Measurements from ENCODE around the gene SNX21.
"Not testable (repeated sequence)": the region's sequence is repeated elsewhere in the genome, so short reads cannot be mapped to it uniquely, and the experiment has no call there.

Gene SNX21, protein sequence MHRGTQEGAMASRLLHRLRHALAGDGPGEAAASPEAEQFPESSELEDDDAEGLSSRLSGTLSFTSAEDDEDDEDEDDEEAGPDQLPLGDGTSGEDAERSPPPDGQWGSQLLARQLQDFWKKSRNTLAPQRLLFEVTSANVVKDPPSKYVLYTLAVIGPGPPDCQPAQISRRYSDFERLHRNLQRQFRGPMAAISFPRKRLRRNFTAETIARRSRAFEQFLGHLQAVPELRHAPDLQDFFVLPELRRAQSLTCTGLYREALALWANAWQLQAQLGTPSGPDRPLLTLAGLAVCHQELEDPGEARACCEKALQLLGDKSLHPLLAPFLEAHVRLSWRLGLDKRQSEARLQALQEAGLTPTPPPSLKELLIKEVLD
- 2.6 reads per million, percentile 8 among the genes with 10 or more reads in this experiment for total RNA-seq

- no peak for DNase-seq
Measured at GRCh38 chr20:45833030-45833882, at the start of gene SNX21. Gene SNX21 (plus strand): TSS chr20:45833799. CDS start chr20:45833920, 121 bp downstream.

DNA sequence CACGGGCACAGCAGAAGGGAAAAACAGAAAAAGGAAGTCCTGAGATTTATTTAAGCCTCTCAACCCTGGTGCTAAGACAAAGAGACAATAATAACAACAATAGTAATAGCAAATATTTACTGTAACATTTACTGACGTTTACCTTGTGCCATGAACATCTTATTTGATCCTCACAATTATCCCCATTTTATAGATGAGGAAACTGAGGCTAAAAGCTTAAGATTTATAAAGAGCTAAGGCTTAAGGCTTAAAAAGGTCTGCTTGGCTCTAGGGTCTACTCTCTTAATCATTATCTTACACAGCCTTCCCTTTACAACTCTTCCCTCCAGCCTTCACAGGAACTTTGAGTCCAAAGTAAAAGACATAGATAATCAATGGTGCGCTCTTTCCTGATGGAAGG is 45.2 kb upstream of the SNX21 start:
- no peak for DNase-seq

GRCh38 chr20:45792317-45793118 is 41.1 kb upstream of the SNX21 start:
- no peak for DNase-seq

- no peak for DNase-seq
Measured at GRCh38 chr20:45796337-45797065, 37.1 kb upstream of the SNX21 start.

DNA sequence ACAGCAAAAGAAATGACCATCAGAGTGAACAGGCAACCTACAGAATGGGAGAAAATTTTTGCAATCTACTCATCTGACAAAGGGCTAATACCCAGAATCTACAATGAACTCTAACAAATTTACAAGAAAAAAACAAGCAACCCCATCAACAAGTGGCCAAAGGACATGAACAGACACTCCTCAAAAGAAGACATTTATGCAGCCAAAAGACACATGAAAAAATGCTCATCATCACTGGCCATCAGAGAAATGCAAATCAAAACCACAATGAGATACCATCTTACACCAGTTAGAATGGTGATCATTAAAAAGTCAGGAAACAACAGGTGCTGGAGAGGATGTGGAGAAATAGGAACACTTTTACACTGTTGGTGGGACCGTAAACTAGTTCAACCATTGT is 36.1 kb upstream of the SNX21 start:
- DNase-seq, result not testable (repeated sequence)

GRCh38 chr20:45797955-45798354 is 35.6 kb upstream of the SNX21 start:
- not testable (repeated sequence) for DNase-seq

GRCh38 chr20:45798935-45799642 is 34.5 kb upstream of the SNX21 start:
- peak; percentile 54 for DNase-seq

DNA sequence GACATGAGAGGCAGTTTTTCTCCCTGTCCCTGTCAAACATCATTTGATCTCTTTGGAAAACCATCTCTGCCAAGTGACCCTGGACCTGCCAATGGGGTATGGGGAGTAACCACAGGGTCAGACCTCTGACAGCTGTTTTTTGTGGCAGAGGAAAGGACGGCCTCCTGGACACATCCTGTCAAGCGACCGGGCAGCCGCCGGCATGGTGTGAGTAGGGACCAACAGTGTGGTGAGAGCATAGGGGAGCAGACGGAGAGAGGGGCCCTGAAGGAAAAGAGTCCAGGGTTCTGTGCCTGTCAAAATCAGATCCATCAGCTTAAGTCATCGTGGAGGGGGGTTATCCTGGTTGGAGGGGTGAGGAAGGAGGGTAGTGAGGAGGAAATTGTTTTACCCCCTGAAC is 31.7 kb upstream of the SNX21 start:
- DNase-seq, result no peak

GRCh38 chr20:45810191-45810970 is 23.2 kb upstream of the SNX21 start:
- no peak for DNase-seq

DNA sequence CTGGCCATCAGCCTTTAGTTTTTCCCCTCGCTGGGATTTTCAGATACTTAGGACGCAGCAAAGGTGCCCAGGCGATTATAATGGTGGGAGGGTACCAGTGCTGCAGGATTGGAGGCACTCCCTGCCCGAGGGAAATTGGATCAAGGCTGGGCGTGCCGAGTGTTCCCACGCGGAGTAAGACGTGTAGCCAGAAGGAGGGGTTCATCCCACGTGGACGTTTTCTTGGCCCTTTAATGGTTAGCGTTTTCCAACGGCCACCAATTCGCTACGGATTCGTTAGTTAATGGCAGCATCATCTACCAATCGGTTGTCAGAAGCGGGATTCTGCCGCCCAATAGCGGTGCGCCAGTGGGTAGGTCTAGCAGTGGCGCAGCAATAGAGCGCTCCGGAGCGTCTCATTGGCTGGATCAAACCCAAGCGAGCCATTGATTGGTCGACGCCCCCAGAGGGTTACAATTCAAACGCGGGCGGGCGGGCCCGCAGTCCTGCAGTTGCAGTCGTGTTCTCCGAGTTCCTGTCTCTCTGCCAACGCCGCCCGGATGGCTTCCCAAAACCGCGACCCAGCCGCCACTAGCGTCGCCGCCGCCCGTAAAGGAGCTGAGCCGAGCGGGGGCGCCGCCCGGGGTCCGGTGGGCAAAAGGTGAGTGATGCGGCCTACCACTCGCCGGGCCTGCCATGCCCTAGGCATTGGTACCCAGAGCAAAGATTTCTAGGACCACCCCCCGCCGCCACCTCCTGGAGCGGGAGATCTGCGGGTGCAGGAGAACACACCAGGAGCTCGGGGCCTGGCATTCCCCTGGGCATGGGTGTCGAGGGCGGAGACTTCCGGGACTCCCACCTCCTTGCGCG is 21.2 kb upstream of the SNX21 start, which contains the start of gene UBE2C:
Gene UBE2C (plus strand): TSS at position 488 of the 849 bp plus-strand sequence. CDS start 52 bp downstream, at position 540.
- peak; percentile 92 for DNase-seq

DNA sequence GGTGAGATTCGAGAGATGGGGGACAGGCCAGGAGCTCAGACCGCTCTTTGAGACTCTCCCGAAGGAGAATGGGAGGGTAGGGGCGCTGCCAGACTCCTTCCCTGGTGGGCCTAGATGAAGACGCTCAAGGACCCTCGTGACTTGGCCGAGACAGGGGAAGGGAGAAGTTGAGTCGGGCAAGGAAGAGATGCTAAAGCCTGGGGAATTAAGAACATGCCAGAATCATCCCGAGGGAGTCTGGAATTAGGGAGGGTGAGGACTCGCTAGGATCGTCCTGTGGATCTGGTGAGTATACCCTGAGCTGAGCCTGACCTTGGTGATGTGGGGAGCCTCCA is 20.6 kb upstream of the SNX21 start:
- no peak for DNase-seq

- no peak for DNase-seq
Measured at GRCh38 chr20:45813489-45813888, 20.1 kb upstream of the SNX21 start.

DNA sequence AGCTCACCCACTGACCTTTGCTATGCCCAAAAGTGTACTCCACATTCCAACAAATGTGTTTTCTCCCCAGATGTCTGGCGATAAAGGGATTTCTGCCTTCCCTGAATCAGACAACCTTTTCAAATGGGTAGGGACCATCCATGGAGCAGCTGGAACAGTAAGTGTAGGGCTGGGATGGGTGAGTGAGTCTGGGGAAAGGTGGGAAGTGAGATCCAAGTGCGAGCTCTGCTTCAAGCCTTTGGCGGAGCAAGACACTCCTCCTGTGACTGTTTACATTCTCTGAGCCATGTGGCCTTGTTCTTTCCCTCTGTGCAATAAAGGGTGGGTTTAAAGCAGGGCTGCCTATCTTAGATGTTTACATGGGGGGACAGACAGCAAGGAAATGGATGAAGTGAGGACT is 19.3 kb upstream of the SNX21 start:
- no peak for DNase-seq

DNA sequence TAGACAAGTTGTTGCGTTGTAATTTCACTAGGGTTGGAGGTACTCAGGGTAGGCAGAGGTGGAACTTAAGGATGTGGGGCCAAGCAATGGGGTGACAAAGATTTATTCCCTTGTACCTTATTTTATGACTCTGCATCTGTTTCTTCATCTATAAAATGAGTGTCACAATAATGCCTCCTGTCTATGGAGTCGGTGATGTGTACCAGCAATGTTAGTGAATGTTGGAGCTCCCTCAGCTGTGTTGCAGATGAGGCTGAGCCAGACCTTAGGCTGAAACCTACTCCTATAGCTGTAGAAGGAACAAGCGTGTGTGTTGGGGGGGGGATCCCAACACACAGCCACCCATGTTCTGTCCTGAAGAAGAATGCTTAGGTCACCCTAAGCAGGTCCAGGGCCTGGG is 16.6 kb upstream of the SNX21 start:
- DNase-seq, result no peak

GRCh38 chr20:45817376-45818194 is 16.0 kb upstream of the SNX21 start:
- no peak for DNase-seq

DNA sequence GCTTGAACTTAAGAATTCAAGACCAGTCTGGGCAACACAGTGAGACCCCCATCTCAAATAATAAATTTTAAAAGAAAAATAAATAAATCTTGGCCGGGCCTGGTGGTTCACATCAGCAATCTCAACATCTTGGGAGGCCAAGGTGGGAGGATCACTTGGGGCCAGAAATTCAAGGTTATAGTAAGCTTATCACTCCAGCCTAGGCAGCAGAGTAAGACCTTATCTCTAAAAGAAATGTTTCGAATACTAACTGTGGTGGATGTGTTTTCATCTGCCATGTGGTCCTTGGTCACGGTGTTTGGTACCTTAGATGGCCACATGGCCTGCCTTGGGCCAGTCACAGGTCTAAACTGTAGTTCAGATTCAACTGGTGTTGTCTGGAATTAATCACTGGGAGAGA is 15.4 kb upstream of the SNX21 start:
- DNase-seq, result no peak

- no peak for DNase-seq
Measured at GRCh38 chr20:45819466-45819865, 14.1 kb upstream of the SNX21 start.

GRCh38 chr20:45821947-45822346 is 11.7 kb upstream of the SNX21 start:
- DNase-seq, result no peak

DNA sequence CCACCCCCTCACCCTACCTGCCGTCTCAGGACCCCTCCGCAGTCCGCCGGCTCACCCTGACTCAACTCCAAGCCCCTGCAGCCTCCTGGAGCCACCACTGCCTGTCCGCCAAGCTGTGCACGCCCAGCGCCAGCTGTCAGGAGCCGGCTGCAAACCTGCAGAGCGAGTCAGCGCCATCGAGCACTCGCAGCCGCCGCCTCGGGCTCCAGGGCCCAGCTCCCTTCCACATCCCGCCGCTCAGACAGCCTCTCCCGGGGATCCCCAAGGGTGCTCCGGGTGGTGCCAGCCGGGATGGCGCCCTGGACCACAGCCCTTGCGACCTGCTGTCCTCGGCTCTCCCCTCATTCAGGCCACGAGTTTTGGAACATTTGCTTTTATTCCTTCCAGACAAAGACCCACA is 10.7 kb upstream of the SNX21 start:
- DNase-seq, result no peak

Measured in effector CD4-positive, alpha-beta T cell (primary cell).